ENCODE results near the gene SEPSECS. TPM values are rescaled to one million over a fixed set of nuclear protein-coding genes. Genes with fewer than 3 reads are reported as not detected.

Gene SEPSECS
- total and polyA plus RNA-seq, 2 of the 13 experiments (the other 11 are each of a cell fraction or from before 2014, with no cell fraction given): 9.4 to 14.3 TPM

DNA sequence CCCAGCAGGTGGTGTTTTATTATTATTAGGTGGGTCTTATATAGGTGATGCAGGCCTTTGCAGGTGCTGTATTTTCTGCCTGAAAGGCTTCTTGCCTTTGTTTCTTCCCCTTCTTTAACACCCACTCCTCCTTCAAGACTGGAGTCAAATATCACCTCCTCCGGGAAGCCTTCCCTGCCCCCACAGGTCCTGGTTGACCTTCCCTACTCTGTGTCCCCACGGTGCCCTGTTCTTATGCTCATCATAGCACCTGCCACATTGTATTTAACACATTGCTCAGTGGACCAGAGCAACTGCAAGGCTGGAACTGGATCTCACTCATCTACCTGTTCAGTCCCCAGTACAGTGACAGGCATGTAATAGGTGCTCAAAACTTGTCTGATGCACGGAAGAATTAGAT lies 89.7 kb downstream of the SEPSECS start:
- DNase-seq (ENCODE audit: low spot score) (no peak), ATAC-seq (no peak), FAIRE-seq (no peak)
- Histone ChIP-seq H3K36me3 (replicated peaks in 1 of 2; ENCODE audit: control insufficient read depth in 1 of 2, insufficient read depth in 2 of 2, low read length in 2 of 2) (no peaks in the 10 kb centered on the region), H3K4me3 (replicated peaks in 1 of 3; ENCODE audit: insufficient read depth in 1 of 3, low read depth in 2 of 3, low read length in 3 of 3) (no peak overlapping the region), H3K27me3 (ENCODE audit: control insufficient read depth in 1 of 2, insufficient read depth in 2 of 2, low read length in 2 of 2) (no peaks in the 10 kb centered on the region; a peak in 1 of 5 replicates), H3K27ac (ENCODE audit: extremely low read length, insufficient read depth, low read length) (no peak overlapping the region), H3K9ac (ENCODE audit: insufficient read depth, low read depth, low read length) (no peak overlapping the region), H3K4me2 (ENCODE audit: low read depth, low read length) (no peak overlapping the region), H3K79me2 (ENCODE audit: insufficient read depth, low read length) (no peaks in the 10 kb centered on the region), H3K4me1 (ENCODE audit: insufficient read depth, low read length) (peaks cover 16% of the 10 kb centered on the region), H2AFZ (ENCODE audit: low read length) (no peak overlapping the region), H4K20me1 (ENCODE audit: insufficient read depth, low read length) (no peaks in the 10 kb centered on the region), H3K9me3 (ENCODE audit: low read length) (no peaks in the 10 kb centered on the region)
- TF ChIP-seq NCOA2 (CRISPR knock-in tag; IDR thresholded peaks at IDR 0.05) (no peak), RFXANK (CRISPR knock-in tag; IDR thresholded peaks at IDR 0.05) (no peak), SIX4 (CRISPR knock-in tag; IDR thresholded peaks at IDR 0.05) (no peak), DMAP1 (CRISPR knock-in tag; IDR thresholded peaks at IDR 0.05) (no peak), ZNF678 (CRISPR knock-in tag; IDR thresholded peaks at IDR 0.05) (no peak), ZNF205 (CRISPR knock-in tag; IDR thresholded peaks at IDR 0.05) (no peak), HNRNPLL (IDR thresholded peaks at IDR 0.05; ENCODE audit: low read depth, low read length, poor library complexity, severe bottlenecking) (no peak), ZNF563 (CRISPR knock-in tag; IDR thresholded peaks at IDR 0.05) (no peak)
- TF ChIP-seq, protein P1, sequence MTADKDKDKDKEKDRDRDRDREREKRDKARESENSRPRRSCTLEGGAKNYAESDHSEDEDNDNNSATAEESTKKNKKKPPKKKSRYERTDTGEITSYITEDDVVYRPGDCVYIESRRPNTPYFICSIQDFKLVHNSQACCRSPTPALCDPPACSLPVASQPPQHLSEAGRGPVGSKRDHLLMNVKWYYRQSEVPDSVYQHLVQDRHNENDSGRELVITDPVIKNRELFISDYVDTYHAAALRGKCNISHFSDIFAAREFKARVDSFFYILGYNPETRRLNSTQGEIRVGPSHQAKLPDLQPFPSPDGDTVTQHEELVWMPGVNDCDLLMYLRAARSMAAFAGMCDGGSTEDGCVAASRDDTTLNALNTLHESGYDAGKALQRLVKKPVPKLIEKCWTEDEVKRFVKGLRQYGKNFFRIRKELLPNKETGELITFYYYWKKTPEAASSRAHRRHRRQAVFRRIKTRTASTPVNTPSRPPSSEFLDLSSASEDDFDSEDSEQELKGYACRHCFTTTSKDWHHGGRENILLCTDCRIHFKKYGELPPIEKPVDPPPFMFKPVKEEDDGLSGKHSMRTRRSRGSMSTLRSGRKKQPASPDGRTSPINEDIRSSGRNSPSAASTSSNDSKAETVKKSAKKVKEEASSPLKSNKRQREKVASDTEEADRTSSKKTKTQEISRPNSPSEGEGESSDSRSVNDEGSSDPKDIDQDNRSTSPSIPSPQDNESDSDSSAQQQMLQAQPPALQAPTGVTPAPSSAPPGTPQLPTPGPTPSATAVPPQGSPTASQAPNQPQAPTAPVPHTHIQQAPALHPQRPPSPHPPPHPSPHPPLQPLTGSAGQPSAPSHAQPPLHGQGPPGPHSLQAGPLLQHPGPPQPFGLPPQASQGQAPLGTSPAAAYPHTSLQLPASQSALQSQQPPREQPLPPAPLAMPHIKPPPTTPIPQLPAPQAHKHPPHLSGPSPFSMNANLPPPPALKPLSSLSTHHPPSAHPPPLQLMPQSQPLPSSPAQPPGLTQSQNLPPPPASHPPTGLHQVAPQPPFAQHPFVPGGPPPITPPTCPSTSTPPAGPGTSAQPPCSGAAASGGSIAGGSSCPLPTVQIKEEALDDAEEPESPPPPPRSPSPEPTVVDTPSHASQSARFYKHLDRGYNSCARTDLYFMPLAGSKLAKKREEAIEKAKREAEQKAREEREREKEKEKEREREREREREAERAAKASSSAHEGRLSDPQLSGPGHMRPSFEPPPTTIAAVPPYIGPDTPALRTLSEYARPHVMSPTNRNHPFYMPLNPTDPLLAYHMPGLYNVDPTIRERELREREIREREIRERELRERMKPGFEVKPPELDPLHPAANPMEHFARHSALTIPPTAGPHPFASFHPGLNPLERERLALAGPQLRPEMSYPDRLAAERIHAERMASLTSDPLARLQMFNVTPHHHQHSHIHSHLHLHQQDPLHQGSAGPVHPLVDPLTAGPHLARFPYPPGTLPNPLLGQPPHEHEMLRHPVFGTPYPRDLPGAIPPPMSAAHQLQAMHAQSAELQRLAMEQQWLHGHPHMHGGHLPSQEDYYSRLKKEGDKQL (CRISPR knock-in tag; IDR thresholded peaks at IDR 0.05; ENCODE audit: low read depth): no peak
- TF ChIP-seq, protein P2, sequence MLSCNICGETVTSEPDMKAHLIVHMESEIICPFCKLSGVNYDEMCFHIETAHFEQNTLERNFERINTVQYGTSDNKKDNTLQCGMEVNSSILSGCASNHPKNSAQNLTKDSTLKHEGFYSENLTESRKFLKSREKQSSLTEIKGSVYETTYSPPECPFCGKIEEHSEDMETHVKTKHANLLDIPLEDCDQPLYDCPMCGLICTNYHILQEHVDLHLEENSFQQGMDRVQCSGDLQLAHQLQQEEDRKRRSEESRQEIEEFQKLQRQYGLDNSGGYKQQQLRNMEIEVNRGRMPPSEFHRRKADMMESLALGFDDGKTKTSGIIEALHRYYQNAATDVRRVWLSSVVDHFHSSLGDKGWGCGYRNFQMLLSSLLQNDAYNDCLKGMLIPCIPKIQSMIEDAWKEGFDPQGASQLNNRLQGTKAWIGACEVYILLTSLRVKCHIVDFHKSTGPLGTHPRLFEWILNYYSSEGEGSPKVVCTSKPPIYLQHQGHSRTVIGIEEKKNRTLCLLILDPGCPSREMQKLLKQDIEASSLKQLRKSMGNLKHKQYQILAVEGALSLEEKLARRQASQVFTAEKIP (CRISPR knock-in tag; IDR thresholded peaks at IDR 0.05; ENCODE audit: borderline replicate concordance): no peak
- TF ChIP-seq, protein P3, sequence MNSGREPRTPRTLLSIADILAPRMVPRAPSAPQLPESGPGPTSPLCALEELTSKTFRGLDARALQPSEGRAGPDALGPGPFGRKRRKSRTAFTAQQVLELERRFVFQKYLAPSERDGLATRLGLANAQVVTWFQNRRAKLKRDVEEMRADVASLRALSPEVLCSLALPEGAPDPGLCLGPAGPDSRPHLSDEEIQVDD (CRISPR knock-in tag; IDR thresholded peaks at IDR 0.05; ENCODE audit: borderline replicate concordance): no peak
- intact Hi-C loops (cut with micrococcal nuclease; ENCODE audit: unreplicated experiment): no loop called here
- POLR2A ChIA-PET: no interaction called here
- in situ Hi-C loops (cut with HindIII; ENCODE audit: extremely low pct_ligation_motif_present, low pct_unique_long_range_greater_than_20kb): no loop called here
- CTCF ChIA-PET (ENCODE audit: low intra/inter-chr PET ratio, low total read pairs): no interaction called here
- WGBS (ENCODE audit: low lambda C conversion rate): 48% methylated on average over 3 of the region's 3 CpGs
- BruUV-seq (replicated peaks): no TSS peak
